C4-2B (cell line): ENCODE results near the gene TMEM125.

Experiments
- H3K27ac ChIP-seq: fragments of 450-650 bp; 2 replicates; pipeline ENCODE4 v1.5.1; 2017
- CTCF ChIP-seq: fragments of 450-650 bp; conservative IDR thresholded peaks from 2 replicates; pipeline ENCODE4 v1.5.1; 2017; ENCODE audit warnings: mild to moderate bottlenecking
- ZFX ChIP-seq: fragments of 450-650 bp; IDR thresholded peaks from 2 replicates; pipeline ENCODE4 v1.6.1; 2017

The TMEM125 gene

GRCh38 chr1:43288058-43288784 lies 18.4 kb downstream of the TMEM125 start:
- no peak for TF ChIP-seq ZFX
- no peak for TF ChIP-seq CTCF

GRCh38 chr1:43288785-43289706 lies 19.3 kb downstream of the TMEM125 start:
- TF ChIP-seq CTCF (no peak), ZFX (no peak)
- H3K27ac ChIP-seq, result no peak overlapping the region

More at GRCh38 chr1:43288058-43288784, 18.4 kb downstream of the TMEM125 start:
- no peak overlapping the region for H3K27ac ChIP-seq

GRCh38 chr1:43292216-43292615 lies 22.4 kb downstream of the TMEM125 start:
- TF ChIP-seq CTCF (no peak), ZFX (no peak)
- no peak overlapping the region for H3K27ac ChIP-seq

GRCh38 chr1:43292679-43293078 lies 22.9 kb downstream of the TMEM125 start:
- no peak overlapping the region for H3K27ac ChIP-seq
- TF ChIP-seq ZFX (no peak), CTCF (no peak)

- no peak for TF ChIP-seq CTCF
- TF ChIP-seq ZFX, result no peak
- no peak overlapping the region for H3K27ac ChIP-seq
Observed at GRCh38 chr1:43293176-43293575, 23.4 kb downstream of the TMEM125 start.

GRCh38 chr1:43293896-43294760 lies 24.3 kb downstream of the TMEM125 start:
- no peak overlapping the region for H3K27ac ChIP-seq
- TF ChIP-seq CTCF (no peak), ZFX (no peak)
